Measurements from ENCODE around the gene PNPLA7. TPM values are rescaled to one million over a fixed set of nuclear protein-coding genes. Genes with fewer than 3 reads are reported as not detected.

Gene PNPLA7
- total and polyA plus RNA-seq, 2 of the 13 experiments (the other 11 are each of a cell fraction or from before 2014, with no cell fraction given): 0.42 to 1.5 TPM

GRCh38 chr9:137429974-137430722, 120.1 kb downstream of the PNPLA7 start (continued):
- no peak for TF ChIP-seq ZNF670 (CRISPR knock-in tag; IDR thresholded peaks at IDR 0.05; ENCODE audit: borderline replicate concordance)

- Histone ChIP-seq H3K27ac (ENCODE audit: extremely low read length, insufficient read depth, low read length) (no peak overlapping the region), H2AFZ (ENCODE audit: low read length) (no peak overlapping the region), H4K20me1 (ENCODE audit: insufficient read depth, low read length) (no peaks in the 10 kb centered on the region), H3K4me3 (replicated peaks in 1 of 3; ENCODE audit: insufficient read depth in 1 of 3, low read depth in 2 of 3, low read length in 3 of 3) (no peak overlapping the region), H3K36me3 (replicated peaks in 1 of 2; ENCODE audit: control insufficient read depth in 1 of 2, insufficient read depth in 2 of 2, low read length in 2 of 2) (no peaks in the 10 kb centered on the region), H3K9ac (ENCODE audit: insufficient read depth, low read depth, low read length) (no peak overlapping the region), H3K9me3 (ENCODE audit: low read length) (no peaks in the 10 kb centered on the region), H3K79me2 (ENCODE audit: insufficient read depth, low read length) (no peaks in the 10 kb centered on the region), H3K27me3 (ENCODE audit: control insufficient read depth in 1 of 2, insufficient read depth in 2 of 2, low read length in 2 of 2) (no peaks in the 10 kb centered on the region), H3K4me2 (ENCODE audit: low read depth, low read length) (no peak overlapping the region), H3K4me1 (ENCODE audit: insufficient read depth, low read length) (peaks cover 5% of the 10 kb centered on the region)
- intact Hi-C loops (cut with micrococcal nuclease; ENCODE audit: unreplicated experiment): no loop called here
- no TSS peak for BruUV-seq (replicated peaks)
- POLR2A ChIA-PET: interaction anchor here (1.9 kb wide), 1 partner anchor 12 kb away, joined by 6 read pairs; the partner anchor contains the start of gene ENTPD8
- ATAC-seq: no peak
- FAIRE-seq: no peak
- WGBS (ENCODE audit: low lambda C conversion rate): 58% methylated on average over 3 of the region's 14 CpGs
- CTCF ChIA-PET (ENCODE audit: low intra/inter-chr PET ratio, low total read pairs): no interaction called here
- in situ Hi-C loops (cut with HindIII; ENCODE audit: extremely low pct_ligation_motif_present, low pct_unique_long_range_greater_than_20kb): no loop called here
- no peak for DNase-seq (ENCODE audit: low spot score)
- no peak for TF ChIP-seq ZNF326 (CRISPR knock-in tag; IDR thresholded peaks at IDR 0.05; ENCODE audit: borderline replicate concordance)
- TF ChIP-seq ZNF546 (CRISPR knock-in tag; conservative IDR thresholded peaks at IDR 0.05): no peak
- peak; percentile 8 for TF ChIP-seq AGO2 (optimal IDR thresholded peaks at IDR 0.05; ENCODE audit: low read depth, low read length)
- TF ChIP-seq SNRNP70 (IDR thresholded peaks at IDR 0.05; ENCODE audit: low read depth, low read length): no peak
- TF ChIP-seq REPIN1 (CRISPR knock-in tag; IDR thresholded peaks at IDR 0.05; ENCODE audit: borderline replicate concordance, low read depth): no peak
- no peak for TF ChIP-seq ZNF296 (CRISPR knock-in tag; conservative IDR thresholded peaks at IDR 0.05)
- no peak for TF ChIP-seq ZNF446 (CRISPR knock-in tag; IDR thresholded peaks at IDR 0.05)
- TF ChIP-seq, protein P1, sequence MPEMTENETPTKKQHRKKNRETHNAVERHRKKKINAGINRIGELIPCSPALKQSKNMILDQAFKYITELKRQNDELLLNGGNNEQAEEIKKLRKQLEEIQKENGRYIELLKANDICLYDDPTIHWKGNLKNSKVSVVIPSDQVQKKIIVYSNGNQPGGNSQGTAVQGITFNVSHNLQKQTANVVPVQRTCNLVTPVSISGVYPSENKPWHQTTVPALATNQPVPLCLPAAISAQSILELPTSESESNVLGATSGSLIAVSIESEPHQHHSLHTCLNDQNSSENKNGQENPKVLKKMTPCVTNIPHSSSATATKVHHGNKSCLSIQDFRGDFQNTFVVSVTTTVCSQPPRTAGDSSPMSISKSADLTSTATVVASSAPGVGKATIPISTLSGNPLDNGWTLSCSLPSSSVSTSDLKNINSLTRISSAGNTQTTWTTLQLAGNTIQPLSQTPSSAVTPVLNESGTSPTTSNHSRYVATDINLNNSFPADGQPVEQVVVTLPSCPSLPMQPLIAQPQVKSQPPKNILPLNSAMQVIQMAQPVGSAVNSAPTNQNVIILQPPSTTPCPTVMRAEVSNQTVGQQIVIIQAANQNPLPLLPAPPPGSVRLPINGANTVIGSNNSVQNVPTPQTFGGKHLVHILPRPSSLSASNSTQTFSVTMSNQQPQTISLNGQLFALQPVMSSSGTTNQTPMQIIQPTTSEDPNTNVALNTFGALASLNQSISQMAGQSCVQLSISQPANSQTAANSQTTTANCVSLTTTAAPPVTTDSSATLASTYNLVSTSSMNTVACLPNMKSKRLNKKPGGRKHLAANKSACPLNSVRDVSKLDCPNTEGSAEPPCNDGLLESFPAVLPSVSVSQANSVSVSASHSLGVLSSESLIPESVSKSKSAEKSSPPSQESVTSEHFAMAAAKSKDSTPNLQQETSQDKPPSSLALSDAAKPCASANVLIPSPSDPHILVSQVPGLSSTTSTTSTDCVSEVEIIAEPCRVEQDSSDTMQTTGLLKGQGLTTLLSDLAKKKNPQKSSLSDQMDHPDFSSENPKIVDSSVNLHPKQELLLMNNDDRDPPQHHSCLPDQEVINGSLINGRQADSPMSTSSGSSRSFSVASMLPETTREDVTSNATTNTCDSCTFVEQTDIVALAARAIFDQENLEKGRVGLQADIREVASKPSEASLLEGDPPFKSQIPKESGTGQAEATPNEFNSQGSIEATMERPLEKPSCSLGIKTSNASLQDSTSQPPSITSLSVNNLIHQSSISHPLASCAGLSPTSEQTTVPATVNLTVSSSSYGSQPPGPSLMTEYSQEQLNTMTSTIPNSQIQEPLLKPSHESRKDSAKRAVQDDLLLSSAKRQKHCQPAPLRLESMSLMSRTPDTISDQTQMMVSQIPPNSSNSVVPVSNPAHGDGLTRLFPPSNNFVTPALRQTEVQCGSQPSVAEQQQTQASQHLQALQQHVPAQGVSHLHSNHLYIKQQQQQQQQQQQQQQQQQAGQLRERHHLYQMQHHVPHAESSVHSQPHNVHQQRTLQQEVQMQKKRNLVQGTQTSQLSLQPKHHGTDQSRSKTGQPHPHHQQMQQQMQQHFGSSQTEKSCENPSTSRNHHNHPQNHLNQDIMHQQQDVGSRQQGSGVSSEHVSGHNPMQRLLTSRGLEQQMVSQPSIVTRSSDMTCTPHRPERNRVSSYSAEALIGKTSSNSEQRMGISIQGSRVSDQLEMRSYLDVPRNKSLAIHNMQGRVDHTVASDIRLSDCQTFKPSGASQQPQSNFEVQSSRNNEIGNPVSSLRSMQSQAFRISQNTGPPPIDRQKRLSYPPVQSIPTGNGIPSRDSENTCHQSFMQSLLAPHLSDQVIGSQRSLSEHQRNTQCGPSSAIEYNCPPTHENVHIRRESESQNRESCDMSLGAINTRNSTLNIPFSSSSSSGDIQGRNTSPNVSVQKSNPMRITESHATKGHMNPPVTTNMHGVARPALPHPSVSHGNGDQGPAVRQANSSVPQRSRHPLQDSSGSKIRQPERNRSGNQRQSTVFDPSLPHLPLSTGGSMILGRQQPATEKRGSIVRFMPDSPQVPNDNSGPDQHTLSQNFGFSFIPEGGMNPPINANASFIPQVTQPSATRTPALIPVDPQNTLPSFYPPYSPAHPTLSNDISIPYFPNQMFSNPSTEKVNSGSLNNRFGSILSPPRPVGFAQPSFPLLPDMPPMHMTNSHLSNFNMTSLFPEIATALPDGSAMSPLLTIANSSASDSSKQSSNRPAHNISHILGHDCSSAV (CRISPR knock-in tag; IDR thresholded peaks at IDR 0.05; ENCODE audit: borderline replicate concordance): no peak
- TF ChIP-seq POLR2A (IDR thresholded peaks at IDR 0.05; ENCODE audit: insufficient read depth in 1 of 2, low read depth in 2 of 2, low read length in 2 of 2): no peak
- TF ChIP-seq, protein P2, sequence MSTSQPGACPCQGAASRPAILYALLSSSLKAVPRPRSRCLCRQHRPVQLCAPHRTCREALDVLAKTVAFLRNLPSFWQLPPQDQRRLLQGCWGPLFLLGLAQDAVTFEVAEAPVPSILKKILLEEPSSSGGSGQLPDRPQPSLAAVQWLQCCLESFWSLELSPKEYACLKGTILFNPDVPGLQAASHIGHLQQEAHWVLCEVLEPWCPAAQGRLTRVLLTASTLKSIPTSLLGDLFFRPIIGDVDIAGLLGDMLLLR (CRISPR knock-in tag; IDR thresholded peaks at IDR 0.05): no peak
- TF ChIP-seq HNRNPL (IDR thresholded peaks at IDR 0.05; ENCODE audit: low read depth, low read length): 0 out of 2 replicates have a peak, but pooled peaks have one; percentile 0
These were observed 120.7 kb downstream of the PNPLA7 start for GRCh38 chr9:137429546-137429890.

All from HepG2 (cell line).